GM10248 (cell line): ENCODE measurements around the gene MAP3K9.

ENCODE experiments used
- CTCF ChIA-PET: fragments of 300-600 bp; sonication (Branson Sonifier 250); formaldehyde crosslinking; extraction: SDS; loops from one replicate; lab custom pipeline; 2021; ENCODE audit warnings: antibody characterized with exemption; lab: Yijun Ruan, JAX
- POLR2A ChIA-PET: fragments of 350-650 bp; sonication (Branson Sonifier 250); formaldehyde crosslinking; extraction: SDS; loops from one replicate; lab custom pipeline; 2020; ENCODE audit warnings: antibody characterized with exemption; lab: Yijun Ruan, JAX
- DNase-seq: peaks from one replicate; pipeline ENCODE4 v3.0.0; 2012; ENCODE audit errors: extremely low spot score
- CTCF ChIP-seq: IDR thresholded peaks from 2 replicates; pipeline ENCODE4 v1.5.1; 2012; ENCODE audit warnings: mild to moderate bottlenecking, low read depth; ENCODE audit errors: extremely low read depth, missing control alignments, control extremely low read depth

Gene MAP3K9

DNA sequence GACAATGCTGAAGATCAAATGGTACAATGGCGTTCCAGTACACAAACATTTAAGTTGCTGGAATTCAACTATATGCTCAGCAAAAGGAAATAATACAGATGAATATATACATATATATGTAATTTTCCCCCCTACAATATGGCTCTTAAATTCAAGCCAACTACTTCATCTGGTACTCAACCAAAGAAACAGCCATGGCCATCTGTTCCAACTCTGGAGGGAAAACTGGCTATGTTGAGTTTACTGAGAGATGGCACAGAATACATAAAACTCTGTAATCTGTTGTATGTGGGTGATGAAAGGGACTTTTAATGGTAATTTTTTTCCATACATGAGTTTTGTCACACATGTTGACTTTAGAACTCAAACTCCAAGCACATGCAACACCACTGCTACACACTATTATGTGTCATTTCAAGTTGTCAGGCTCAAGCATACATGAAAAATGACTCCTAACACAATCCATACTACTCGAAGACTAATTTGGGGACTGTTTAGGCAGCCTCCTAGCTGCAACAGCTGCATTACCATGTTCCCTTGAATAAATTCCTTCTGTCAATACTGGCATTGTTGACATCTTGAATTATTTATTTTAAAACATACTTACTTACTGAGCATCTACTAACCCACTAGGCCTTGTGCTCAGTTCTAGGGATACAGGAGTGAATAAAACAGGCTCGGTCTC is 38.2 kb upstream of the MAP3K9 start:
- no peak for DNase-seq
- ChIA-PET POLR2A (no interaction called here), CTCF (no interaction called here)
- no peak for TF ChIP-seq CTCF

DNA sequence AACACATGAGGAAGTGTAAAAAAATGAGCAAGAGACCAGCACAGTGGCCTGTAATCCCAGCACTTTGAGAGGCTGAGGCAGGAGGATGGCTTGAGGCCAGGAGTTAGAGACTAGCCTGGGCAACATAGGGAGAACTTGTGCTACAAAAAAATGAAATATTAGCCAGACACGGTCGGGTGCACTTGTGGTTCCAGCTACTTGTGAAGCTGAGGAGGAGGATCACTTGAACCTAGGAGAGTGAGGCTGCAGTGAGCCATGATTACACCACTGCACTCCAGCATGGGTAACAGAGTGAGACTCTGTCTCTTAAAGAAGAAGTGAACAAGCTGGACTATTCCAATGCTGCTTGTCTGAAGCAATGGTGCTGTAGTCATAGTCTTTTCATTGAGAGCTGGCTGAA is 36.3 kb upstream of the MAP3K9 start:
- CTCF ChIA-PET, result interaction anchor here (0.9 to 1.2 kb wide), 2 partner anchors 18 to 28 kb away, joined by 3 to 4 read pairs; no protein-coding TSS in a partner anchor
- TF ChIP-seq CTCF, result no peak
- no peak for DNase-seq
- POLR2A ChIA-PET, result no interaction called here

DNA sequence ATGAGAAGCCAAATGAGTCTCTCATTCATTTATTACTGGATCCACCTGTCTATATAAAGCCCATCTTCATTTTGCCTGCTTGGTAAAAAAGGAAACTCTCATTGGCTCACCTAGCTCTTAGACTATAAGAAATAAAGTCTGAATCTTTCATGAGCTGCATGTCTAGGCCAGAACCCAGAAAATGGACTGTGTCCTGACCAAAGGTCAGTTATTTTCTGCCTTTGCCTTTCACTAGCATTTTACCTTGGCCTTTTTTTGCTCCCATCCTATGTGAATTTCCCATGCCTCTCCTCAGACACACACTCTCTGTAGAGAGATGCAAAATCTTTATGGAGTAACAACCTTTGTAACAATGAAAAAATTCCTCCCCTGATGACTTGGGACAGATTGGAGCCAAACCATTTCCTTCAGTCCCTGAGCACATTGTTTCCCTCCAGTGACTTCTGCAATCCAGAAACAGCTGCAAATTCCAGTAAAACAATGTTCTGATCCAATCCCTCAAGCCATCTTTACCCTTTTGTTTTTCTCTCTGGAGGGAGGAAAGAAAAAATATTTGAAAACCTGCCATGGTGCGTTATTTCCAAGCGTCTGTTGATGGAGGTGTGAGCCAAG is 33.6 kb upstream of the MAP3K9 start:
- TF ChIP-seq CTCF, result no peak
- no peak for DNase-seq
- ChIA-PET CTCF (no interaction called here), POLR2A (no interaction called here)

GRCh38 chr14:70838076-70838475 is 28.8 kb upstream of the MAP3K9 start:
- ChIA-PET CTCF (no interaction called here), POLR2A (no interaction called here)
- TF ChIP-seq CTCF, result no peak
- DNase-seq, result no peak

- TF ChIP-seq CTCF, result no peak
- POLR2A ChIA-PET, result no interaction called here
- DNase-seq, result no peak
- CTCF ChIA-PET, result interaction anchor here (1.5 to 4.3 kb wide), 2 partner anchors 18 to 20 kb away, joined by 3 to 12 read pairs; no protein-coding TSS in a partner anchor
These were observed 27.6 kb upstream of the MAP3K9 start for GRCh38 chr14:70836946-70837345.

GRCh38 chr14:70833884-70834283 is 24.6 kb upstream of the MAP3K9 start:
- DNase-seq, result no peak
- no peak for TF ChIP-seq CTCF
- ChIA-PET POLR2A (no interaction called here), CTCF (interaction anchor here (4.3 kb wide), 1 partner anchor 15 kb away, joined by 12 read pairs; no protein-coding TSS in a partner anchor)
